Frontal cortex (tissue), 4 donors: ENCODE data around the gene ARFGAP3. TPM values are rescaled to one million over a fixed set of nuclear protein-coding genes. Genes with fewer than 3 reads are reported as not detected.

Source experiments
- DNase-seq, 2 donors: peaks; one replicate each; pipeline ENCODE4 v3.0.0; 2012; ENCODE audit warnings: low spot score in 2 of 2
- FAIRE-seq: peaks from 2 replicates; lab custom pipeline; 2012; peaks lifted over from hg19 to GRCh38; lab: Jason Lieb, UNC
- total RNA-seq: library from RNA; depleted of rRNA; stranded (reverse); fragments of >200 nt; gene quantifications from one replicate; pipeline ENCODE4 v1.2.3, GENCODE V29; 2014
- donor health status: control.
- donor health status: control.
- donor health status: control.

ARFGAP3 gene
- total RNA-seq, 1 donor from 2014 or later = 84.8 TPM

- FAIRE-seq (no peak), DNase-seq (no peak)
Observed at GRCh38 chr22:42830161-42830560, 26.9 kb downstream of the ARFGAP3 start.

GRCh38 chr22:42829302-42829701, 27.8 kb downstream of the ARFGAP3 start:
- FAIRE-seq (no peak), DNase-seq (no peak)

- FAIRE-seq (no peak), DNase-seq (no peak)
Observed at GRCh38 chr22:42825796-42826195, 31.3 kb downstream of the ARFGAP3 start.

- FAIRE-seq (no peak), DNase-seq (no peak)
Observed at GRCh38 chr22:42821386-42821785, 35.7 kb downstream of the ARFGAP3 start.

- no peak for FAIRE-seq
Observed at GRCh38 chr22:42820045-42820763, 36.9 kb downstream of the ARFGAP3 start.

GRCh38 chr22:42819412-42820044, 37.5 kb downstream of the ARFGAP3 start:
- no peak for FAIRE-seq
- no peak for DNase-seq

More at GRCh38 chr22:42820045-42820763, 36.9 kb downstream of the ARFGAP3 start:
- DNase-seq = no peak

- no peak for FAIRE-seq
- DNase-seq = no peak
Observed at GRCh38 chr22:42817556-42817955, 39.5 kb downstream of the ARFGAP3 start.

GRCh38 chr22:42816336-42816735, 40.7 kb downstream of the ARFGAP3 start:
- no peak for FAIRE-seq

GRCh38 chr22:42814616-42815015, 42.5 kb downstream of the ARFGAP3 start:
- DNase-seq = no peak
- FAIRE-seq = no peak

More at GRCh38 chr22:42816336-42816735, 40.7 kb downstream of the ARFGAP3 start:
- no peak for DNase-seq

- FAIRE-seq (no peak), DNase-seq (no peak)
Observed at GRCh38 chr22:42814215-42814614, 42.9 kb downstream of the ARFGAP3 start.

- DNase-seq = no peak
- no peak for FAIRE-seq
Observed at GRCh38 chr22:42813501-42813900, 43.6 kb downstream of the ARFGAP3 start.

- no peak for DNase-seq
- no peak for FAIRE-seq
Observed at GRCh38 chr22:42811459-42811858, 45.6 kb downstream of the ARFGAP3 start.

- FAIRE-seq = no peak
- DNase-seq = no peak
Observed at GRCh38 chr22:42808521-42808920, 48.6 kb downstream of the ARFGAP3 start.

- DNase-seq (no peak), FAIRE-seq (no peak)
Observed at GRCh38 chr22:42807185-42807584, 49.9 kb downstream of the ARFGAP3 start.

- no peak for DNase-seq
- no peak for FAIRE-seq
Observed at GRCh38 chr22:42805998-42806830, 50.9 kb downstream of the ARFGAP3 start.

- no peak for FAIRE-seq
- peak in 1 of 2 donors; percentile 44 for DNase-seq
Observed at GRCh38 chr22:42805016-42805997, 51.8 kb downstream of the ARFGAP3 start.

- FAIRE-seq (no peak), DNase-seq (no peak)
Observed at GRCh38 chr22:42803389-42803788, 53.7 kb downstream of the ARFGAP3 start.

GRCh38 chr22:42801252-42802080, 55.6 kb downstream of the ARFGAP3 start:
- no peak for DNase-seq
- FAIRE-seq = no peak
